NB4 (cell line): ENCODE results near the gene GRIA1.

Experiments used
- DNase-seq: peaks from one replicate; pipeline ENCODE4 v3.0.0; 2010; ENCODE audit warnings: low read depth
- H3K4me3 ChIP-seq: one replicate; pipeline ENCODE4 v1.5.1; 2011; ENCODE audit warnings: mild to moderate bottlenecking, low read depth, low read length, moderate library complexity
- MYC ChIP-seq: IDR thresholded peaks from 2 replicates; pipeline ENCODE4 v1.6.1; 2011; ENCODE audit warnings: low read depth, low read length
- POLR2A ChIP-seq: IDR thresholded peaks from 2 replicates; pipeline ENCODE4 v1.6.1; 2011; ENCODE audit warnings: mild to moderate bottlenecking; ENCODE audit not compliant: insufficient read length; ENCODE audit errors: extremely low read depth
- TF ChIP-seq, protein P1 (sequence below): IDR thresholded peaks from one replicate; pipeline ENCODE4 v1.5.1; 2012; ENCODE audit warnings: low read depth, low read length
- TF ChIP-seq, protein P2 (sequence below): IDR thresholded peaks from 2 replicates; pipeline ENCODE4 v1.6.1; 2011; ENCODE audit warnings: low read depth, low read length

The GRIA1 gene

DNA sequence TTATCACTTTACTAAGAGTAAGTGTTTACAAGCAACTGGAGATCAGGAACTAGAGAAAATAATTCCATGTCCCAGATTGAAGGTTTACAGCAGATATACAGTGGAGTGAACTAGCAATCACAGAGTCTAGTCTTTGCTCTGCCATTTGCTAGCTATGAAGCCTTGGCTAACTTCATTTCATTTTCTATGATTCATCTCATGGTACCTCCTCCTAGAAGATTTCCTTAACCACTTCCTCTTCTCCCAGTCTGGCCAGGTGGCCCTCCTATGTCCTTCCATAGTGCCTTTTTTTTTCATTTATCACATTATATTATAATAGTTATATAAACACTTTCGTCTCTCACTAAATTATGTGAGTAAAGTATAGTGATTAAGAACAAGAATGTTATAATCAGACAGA, 52.1 kb downstream of the GRIA1 start:
- no peak for DNase-seq
- H3K4me3 ChIP-seq = no peak overlapping the region
- TF ChIP-seq, protein P1, sequence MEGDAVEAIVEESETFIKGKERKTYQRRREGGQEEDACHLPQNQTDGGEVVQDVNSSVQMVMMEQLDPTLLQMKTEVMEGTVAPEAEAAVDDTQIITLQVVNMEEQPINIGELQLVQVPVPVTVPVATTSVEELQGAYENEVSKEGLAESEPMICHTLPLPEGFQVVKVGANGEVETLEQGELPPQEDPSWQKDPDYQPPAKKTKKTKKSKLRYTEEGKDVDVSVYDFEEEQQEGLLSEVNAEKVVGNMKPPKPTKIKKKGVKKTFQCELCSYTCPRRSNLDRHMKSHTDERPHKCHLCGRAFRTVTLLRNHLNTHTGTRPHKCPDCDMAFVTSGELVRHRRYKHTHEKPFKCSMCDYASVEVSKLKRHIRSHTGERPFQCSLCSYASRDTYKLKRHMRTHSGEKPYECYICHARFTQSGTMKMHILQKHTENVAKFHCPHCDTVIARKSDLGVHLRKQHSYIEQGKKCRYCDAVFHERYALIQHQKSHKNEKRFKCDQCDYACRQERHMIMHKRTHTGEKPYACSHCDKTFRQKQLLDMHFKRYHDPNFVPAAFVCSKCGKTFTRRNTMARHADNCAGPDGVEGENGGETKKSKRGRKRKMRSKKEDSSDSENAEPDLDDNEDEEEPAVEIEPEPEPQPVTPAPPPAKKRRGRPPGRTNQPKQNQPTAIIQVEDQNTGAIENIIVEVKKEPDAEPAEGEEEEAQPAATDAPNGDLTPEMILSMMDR = no peak
- TF ChIP-seq MYC (no peak), POLR2A (no peak)
- TF ChIP-seq, protein P2, sequence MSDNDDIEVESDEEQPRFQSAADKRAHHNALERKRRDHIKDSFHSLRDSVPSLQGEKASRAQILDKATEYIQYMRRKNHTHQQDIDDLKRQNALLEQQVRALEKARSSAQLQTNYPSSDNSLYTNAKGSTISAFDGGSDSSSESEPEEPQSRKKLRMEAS = no peak

DNA sequence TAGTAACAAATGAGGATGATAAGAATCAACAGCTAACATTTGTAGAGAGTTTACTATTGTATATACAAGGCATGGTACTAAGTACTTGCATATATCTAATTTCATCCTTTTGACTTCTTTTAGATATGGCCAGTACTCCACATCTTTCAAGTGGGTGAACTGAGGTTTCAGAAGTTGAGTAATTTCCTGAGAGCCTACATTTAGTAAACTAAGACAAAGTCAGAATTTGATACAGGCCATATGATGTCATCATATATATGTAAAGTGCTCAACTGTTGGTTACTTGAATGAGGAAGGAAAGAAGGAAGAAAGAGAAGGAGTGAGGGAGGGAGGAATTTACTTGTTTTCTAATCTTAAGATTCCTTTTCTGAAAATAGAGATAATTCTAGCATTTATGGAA, 52.8 kb downstream of the GRIA1 start:
- TF ChIP-seq, protein P2 = no peak
- TF ChIP-seq MYC = no peak
- no peak for TF ChIP-seq POLR2A
- TF ChIP-seq, protein P1 = no peak
- DNase-seq = no peak

DNA sequence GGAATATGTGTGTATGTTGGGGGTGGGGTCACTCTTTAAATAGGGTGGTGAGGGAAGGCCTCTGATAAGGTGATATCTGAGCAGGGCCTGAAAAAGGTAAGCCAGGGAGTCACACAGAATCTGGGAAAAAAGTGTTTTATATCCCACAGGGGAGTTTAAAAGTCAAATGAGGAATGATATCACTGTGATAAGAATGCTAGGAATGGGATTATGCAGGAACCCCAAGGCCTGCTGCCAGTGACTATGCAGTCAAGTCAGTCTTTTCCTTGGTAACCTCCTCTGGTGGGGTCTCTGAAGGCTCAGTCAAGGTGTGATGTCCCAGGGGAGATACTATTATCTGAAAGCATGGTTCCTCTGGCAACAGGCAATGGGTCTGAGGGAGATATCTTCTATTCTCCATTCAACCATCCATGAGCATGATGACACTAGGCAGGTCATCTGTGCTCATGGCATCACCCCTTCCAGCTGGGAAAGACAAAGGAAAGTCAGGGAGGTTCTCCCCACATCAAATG, 53.5 kb downstream of the GRIA1 start:
- H3K4me3 ChIP-seq = no peak overlapping the region
- no peak for DNase-seq
- TF ChIP-seq, protein P1 = no peak

More for the DNA sequence above, 52.8 kb downstream of the GRIA1 start:
- no peak overlapping the region for H3K4me3 ChIP-seq

DNA sequence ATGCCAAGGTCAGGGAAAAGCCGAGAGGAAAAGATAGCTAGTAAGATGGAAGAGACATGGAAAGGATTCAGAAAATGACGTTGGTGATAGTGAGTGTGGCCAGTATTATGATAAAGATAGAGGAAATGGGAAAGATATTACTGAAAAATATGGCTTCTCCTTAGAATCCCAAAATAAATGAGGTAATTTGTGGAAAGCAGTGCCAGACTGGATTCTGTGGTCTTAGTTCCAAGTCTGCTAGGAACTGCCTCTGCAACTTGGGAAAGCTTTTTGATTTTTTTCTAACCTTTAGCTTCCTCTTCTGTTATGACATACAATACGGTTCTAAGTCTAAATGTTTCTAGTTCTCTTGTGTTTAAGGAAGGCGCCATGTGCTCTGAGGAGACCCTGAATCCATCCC, 54.2 kb downstream of the GRIA1 start:
- no peak for DNase-seq
- H3K4me3 ChIP-seq = no peak overlapping the region
- TF ChIP-seq POLR2A (no peak), MYC (no peak)
- TF ChIP-seq, protein P1 = no peak
- TF ChIP-seq, protein P2 = no peak

DNA sequence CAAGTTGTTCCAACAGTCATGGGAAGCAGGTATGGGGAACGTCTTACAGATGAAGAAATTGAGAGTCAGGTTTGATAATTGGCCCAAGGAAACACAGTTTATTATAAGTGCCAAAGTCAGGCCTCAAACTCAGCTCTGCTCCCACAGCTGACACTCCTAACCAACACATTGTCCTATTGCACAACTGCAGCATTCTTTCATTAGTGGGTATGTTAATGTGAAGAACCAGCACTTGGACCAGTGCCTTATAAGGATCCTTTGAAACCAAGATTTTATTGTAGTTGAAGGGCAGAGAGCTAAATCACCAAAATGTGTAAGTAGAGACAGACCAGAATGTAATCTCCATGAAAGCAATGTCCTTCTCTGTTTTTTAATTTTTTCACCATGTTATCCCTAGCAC, 56.1 kb downstream of the GRIA1 start:
- no peak overlapping the region for H3K4me3 ChIP-seq
- TF ChIP-seq, protein P2 = no peak
- no peak for TF ChIP-seq MYC
- TF ChIP-seq POLR2A = no peak
- TF ChIP-seq, protein P1 = no peak
- DNase-seq = no peak

DNA sequence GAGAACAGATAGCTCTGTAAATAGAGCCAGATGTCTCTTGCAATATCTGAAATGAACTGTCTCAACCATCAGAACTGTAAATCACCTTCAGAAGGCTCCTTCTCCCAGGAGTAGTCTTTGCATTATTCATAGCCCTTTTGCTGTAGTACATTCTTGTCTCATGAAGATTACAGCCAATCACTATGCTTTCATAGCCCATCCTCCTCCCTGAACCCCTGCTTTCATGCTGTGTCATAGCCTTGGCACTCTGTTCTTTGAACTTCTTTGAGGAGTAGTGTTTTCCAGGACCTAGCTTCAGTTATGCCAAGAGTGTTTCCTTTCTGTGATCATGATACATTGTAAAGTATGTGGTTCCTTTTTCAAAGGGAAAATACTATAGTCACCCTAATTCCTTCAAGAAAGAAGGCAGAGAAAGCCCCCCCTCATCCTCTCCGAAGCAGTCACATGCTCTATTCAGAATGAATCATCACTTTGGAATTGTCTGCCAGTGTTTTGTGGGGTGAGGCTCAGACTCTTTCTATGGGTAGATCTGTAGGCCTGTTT, 61.1 kb downstream of the GRIA1 start:
- no peak for DNase-seq
- no peak for TF ChIP-seq MYC
- no peak for TF ChIP-seq POLR2A
- TF ChIP-seq, protein P1 = no peak
- TF ChIP-seq, protein P2 = no peak

More for the DNA sequence above, 61.1 kb downstream of the GRIA1 start:
- H3K4me3 ChIP-seq = no peak overlapping the region
